Motor neuron (in vitro differentiated cells): ENCODE results near the gene PDE4D. TPM values are rescaled to one million over a fixed set of nuclear protein-coding genes. Genes with fewer than 3 reads are reported as not detected.
"Not testable (repeated sequence)": the region's sequence is repeated elsewhere in the genome, so short reads cannot be mapped to it uniquely, and the experiment has no call there.

ENCODE experiments used
- ATAC-seq, 8 experiments: fragments of 200-7000 bp; cut with Tn5 transposase; replicated peaks in 6 of 8; 2 replicates each; pipeline ENCODE4 v1.8.0; 2021; ENCODE audit warnings: mild to moderate bottlenecking in 8 of 8, moderate library complexity in 8 of 8
- H3K27ac ChIP-seq, 2 donors: fragments of 250-450 bp; sonication (Bioruptor Pico); 2 replicates each; pipeline ENCODE4 v1.9.0; 2021; ENCODE audit warnings: antibody characterized with exemption in 2 of 2, mild to moderate bottlenecking in 2 of 2, moderate library complexity in 1 of 2
- H3K4me1 ChIP-seq, 2 donors: fragments of 250-450 bp; sonication (Bioruptor Pico); replicated peaks in 1 of 2; 2 replicates each; pipeline ENCODE4 v1.6.1; 2021; ENCODE audit warnings: antibody characterized with exemption in 2 of 2, mild to moderate bottlenecking in 2 of 2, moderate library complexity in 1 of 2
- H3K4me3 ChIP-seq, 5 donors: fragments of 250-450 bp; sonication (Bioruptor Pico); 2 replicates each; pipeline ENCODE4 v1.9.0; 2021; ENCODE audit warnings: antibody characterized with exemption in 5 of 5, mild to moderate bottlenecking in 5 of 5, moderate library complexity in 4 of 5
- WGBS, 10 experiments: fragments of 450-650 bp; shearing (Covaris generic); methylation state at CpG; one replicate each; pipeline ENCODE4 v1.0.0; 2022; 5-methylcytosine and 5-hydroxymethylcytosine counted together
- in situ Hi-C, 9 experiments: fragments of 400-800 bp; cut with MboI; loops; one replicate each; pipeline ENCODE4 v1.15.0; 2021; ENCODE audit warnings: low sequenced_read_pairs in 9 of 9, low pct_unique_long_range_greater_than_20kb in 2 of 9; ENCODE audit not compliant: unreplicated experiment in 9 of 9
- total RNA-seq, 8 experiments: library from RNA; unstranded; fragments of 300-600 nt; gene quantifications; 2 replicates each; pipeline versions ENCODE4 v1.2.3 to v1.2.4, GENCODE V29; 2022

Gene PDE4D
- total RNA-seq, 8 experiments from 2014 or later, result 10.1 to 57.2 (median 23.7) TPM

DNA sequence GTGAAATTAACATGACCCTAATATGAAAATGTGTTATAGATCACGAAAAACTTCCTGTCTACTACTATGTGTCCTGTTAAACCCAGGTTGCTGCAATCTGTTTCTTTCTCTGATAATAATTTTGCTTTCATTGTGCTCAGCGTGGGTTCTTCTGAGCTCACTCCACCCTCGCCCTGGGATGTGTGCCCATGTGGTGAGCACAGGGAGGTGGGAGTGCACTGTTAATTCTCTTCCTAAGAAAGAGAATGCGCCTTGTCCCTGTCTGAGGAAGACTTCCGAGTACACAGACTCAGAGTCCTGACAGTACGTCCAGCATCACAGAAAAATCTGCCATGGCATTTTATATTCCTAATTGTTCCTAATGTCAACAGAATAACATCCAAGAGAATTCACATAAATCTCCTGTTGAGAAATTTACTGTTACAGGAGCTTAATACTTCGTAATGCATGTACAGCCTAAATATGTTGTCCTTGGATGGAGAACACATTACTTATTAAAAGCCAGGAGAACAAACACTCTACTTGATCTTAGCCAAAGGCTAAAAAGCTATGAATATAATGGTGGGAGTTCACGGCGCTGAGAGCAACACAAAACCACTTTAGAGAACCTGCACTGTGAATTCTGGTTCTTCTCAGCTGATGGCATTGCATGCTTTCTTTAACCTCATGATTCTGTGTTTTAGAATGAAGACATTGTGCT is 102.6 kb downstream of the PDE4D start:
- Histone ChIP-seq H3K4me3 (no peak overlapping the region), H3K27ac (no peak overlapping the region), H3K4me1 (no peaks in the 10 kb centered on the region)
- WGBS, 10 experiments, result 9 to 96% (median 83%) methylated on average over 2 to 8 of the region's 9 CpGs
- peak in 3 of 8 experiments; percentile 30 to 74 (median 34) for ATAC-seq
- in situ Hi-C loops, result loop anchor here in 6 of 9 experiments (25.0 kb wide), 4 partner anchors 104 to 604 kb away; no protein-coding TSS in a partner anchor

DNA sequence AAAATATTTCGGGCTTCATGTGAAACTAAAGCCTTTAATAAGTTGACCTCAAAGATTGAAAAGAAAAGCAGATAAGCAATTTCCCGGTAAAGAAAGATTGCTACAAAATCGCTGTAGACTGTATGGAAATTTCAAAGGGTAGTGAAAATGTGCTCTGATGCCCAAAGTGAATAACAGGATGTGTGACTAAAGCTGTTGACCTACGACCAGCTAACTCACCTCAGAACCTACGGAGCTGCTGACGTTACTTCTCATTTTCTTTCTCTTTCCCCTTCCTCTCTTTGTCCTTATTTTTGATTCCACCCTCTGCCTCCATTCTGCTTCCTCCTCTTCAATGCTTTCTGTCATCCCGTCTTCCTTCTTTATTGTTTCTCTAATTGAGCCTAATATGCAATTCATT is 103.2 kb downstream of the PDE4D start:
- no peak overlapping the region for H3K4me3 ChIP-seq
- no peak overlapping the region for H3K27ac ChIP-seq
- ATAC-seq, result no peak
- H3K4me1 ChIP-seq, result no peaks in the 10 kb centered on the region
- in situ Hi-C loops, result loop anchor here in 6 of 9 experiments (25.0 kb wide), 4 partner anchors 103 to 603 kb away; no protein-coding TSS in a partner anchor
- WGBS, 10 experiments, result 28 to 92% (median 83%) methylated on average over 4 to 7 of the region's 7 CpGs

DNA sequence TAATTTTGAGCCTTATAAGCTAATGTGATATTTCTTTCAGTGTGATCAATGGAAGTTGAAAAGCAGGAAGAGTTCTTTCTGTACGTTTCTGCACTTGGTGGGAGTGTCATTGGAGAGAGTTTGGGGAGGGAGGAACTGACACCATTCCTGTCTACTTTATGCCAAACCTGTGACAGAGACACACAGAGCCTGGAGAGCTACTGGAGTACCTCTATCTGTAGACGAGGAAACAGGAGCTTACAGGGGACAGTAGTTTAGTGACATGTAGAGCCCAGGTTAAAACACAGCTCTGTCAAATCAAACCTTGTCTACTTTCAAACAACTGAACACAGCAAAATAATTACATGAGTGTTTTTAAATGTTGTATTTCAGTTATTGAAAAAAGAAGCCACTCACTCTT is 103.6 kb downstream of the PDE4D start:
- Histone ChIP-seq H3K27ac (no peak overlapping the region), H3K4me1 (no peaks in the 10 kb centered on the region), H3K4me3 (no peak overlapping the region)
- in situ Hi-C loops, result loop anchor here in 6 of 9 experiments (25.0 kb wide), 4 partner anchors 103 to 603 kb away; no protein-coding TSS in a partner anchor
- ATAC-seq, result no peak
- WGBS, 10 experiments, result 20 to 83% (median 79%) methylated on average over 1 to 2 of the region's 2 CpGs; no CpG with 5 or more reads in 3 of the 10 experiments

DNA sequence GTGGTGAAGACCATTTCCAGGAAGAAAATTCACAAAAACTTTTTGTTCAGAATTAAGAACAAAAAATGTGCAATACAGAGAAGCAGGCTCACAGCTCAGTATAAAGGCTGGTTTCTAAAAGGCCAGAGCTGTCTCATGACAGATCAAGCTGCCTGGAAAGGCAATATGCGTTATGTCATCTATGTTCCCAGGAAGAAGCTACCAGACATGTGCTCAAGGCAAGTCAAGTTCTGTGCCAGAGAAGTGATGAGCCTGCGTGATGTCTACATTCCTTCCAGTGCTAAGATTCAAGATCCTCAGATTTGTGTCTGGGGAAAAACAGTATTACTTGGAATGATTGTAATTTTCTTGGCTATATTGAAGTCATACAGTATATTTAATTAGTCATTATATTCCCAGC is 104.3 kb downstream of the PDE4D start:
- in situ Hi-C loops, result loop anchor here in 6 of 9 experiments (25.0 kb wide), 4 partner anchors 102 to 602 kb away; no protein-coding TSS in a partner anchor
- H3K4me1 ChIP-seq, result no peaks in the 10 kb centered on the region
- no peak overlapping the region for H3K27ac ChIP-seq
- WGBS, 10 experiments, result 88 to 100% (median 100%) methylated on average over 1 to 2 of the region's 2 CpGs; no CpG with 5 or more reads in 3 of the 10 experiments
- H3K4me3 ChIP-seq, result no peak overlapping the region
- ATAC-seq, result no peak

DNA sequence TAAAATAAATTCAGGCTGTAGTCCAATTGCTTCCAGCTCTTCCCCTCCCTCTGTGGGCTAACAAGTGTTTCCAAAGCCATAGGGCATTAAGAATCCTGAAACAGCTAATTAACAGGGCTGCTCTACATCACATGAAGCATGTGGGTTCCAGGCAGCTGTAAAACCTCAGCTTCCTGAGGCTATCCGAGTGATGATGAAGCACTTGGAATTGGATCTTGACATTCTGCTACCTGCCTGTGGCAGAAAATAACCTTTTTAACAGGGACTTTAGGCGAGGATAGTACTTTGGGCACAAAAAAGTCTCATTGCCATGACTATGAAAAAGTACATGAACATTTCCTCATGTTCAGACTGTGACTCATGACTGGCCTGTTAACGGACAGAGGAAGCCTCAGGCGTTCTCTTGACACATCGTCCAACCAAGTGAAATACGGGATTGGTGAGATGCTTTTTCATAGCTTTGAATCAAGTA is 107.2 kb downstream of the PDE4D start:
- in situ Hi-C loops, result loop anchor here in 6 of 9 experiments (25.0 kb wide), 4 partner anchors 99 to 599 kb away; no protein-coding TSS in a partner anchor
- ATAC-seq, result peak in 4 of 8 experiments; percentile 42 to 85 (median 83)
- no peaks in the 10 kb centered on the region for H3K4me1 ChIP-seq
- H3K4me3 ChIP-seq, result no peak overlapping the region
- 8 to 93% (median 83%) methylated on average over 1 to 6 of the region's 6 CpGs; no CpG with 5 or more reads in 1 of the 10 experiments for WGBS, 10 experiments
- no peak overlapping the region for H3K27ac ChIP-seq

DNA sequence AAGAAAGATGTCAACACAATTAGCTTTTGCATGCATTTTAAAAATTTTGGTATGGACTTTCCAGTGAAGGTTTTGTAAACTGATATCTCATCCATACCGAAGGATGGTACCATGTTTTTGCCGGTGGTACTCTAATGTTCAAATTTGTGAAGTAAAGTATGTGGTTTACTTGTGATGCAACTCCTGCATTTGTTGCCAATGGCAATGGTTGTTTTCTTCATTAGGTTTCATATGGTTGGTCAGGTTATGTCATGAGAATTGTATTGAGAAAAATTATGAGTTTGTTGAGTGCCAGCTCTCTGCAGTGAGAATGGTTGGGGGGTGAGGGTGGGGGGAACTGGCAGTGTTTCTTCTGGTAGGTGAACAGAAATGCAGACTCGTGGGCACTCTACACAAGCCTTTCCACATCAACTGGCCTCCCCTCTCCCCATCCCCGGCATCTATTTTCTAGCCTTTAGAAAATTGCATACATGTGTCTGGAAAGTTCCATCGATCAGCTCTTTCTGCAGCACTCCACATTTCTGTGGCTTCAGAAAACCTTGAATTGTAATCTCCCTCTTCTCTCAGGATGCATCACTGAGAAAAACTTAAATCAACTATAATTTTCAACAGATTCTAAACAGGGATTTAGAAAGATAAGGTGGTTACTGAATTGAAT is 107.7 kb downstream of the PDE4D start:
- Histone ChIP-seq H3K4me3 (no peak overlapping the region), H3K27ac (no peak overlapping the region), H3K4me1 (no peaks in the 10 kb centered on the region)
- in situ Hi-C loops, result loop anchor here in 6 of 9 experiments (25.0 kb wide), 4 partner anchors 99 to 599 kb away; no protein-coding TSS in a partner anchor
- 0 to 93% (median 68%) methylated on average over 1 to 4 of the region's 5 CpGs; no CpG with 5 or more reads in 1 of the 10 experiments for WGBS, 10 experiments
- ATAC-seq, result no peak

DNA sequence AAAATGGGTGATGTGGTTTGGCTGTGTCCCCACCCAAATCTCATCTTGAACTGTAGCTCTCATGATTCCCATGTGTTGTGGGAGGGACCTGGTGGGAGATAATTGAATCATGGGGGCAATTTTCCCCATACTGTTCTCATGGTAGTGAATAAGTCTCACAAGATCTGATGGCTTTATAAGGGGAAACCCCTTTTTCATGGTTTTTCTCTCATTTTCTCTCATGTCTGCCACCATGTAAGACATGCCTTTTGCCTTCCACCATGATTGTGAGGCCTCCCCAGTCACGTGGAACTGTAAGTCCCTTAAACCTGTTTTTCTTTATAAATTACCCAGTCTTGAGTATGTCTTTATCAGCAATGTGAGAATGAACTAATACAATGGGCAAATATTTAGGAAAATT is 108.8 kb downstream of the PDE4D start:
- H3K4me1 ChIP-seq, ATAC-seq, H3K27ac ChIP-seq, H3K4me3 ChIP-seq: not testable (repeated sequence)
- WGBS, 10 experiments, result 0 to 83% (median 60%) methylated on average over 1 of the region's 1 CpG; no CpG with 5 or more reads in 2 of the 10 experiments
- in situ Hi-C loops, result loop anchor here in 6 of 9 experiments (25.0 kb wide), 4 partner anchors 97 to 597 kb away; no protein-coding TSS in a partner anchor

DNA sequence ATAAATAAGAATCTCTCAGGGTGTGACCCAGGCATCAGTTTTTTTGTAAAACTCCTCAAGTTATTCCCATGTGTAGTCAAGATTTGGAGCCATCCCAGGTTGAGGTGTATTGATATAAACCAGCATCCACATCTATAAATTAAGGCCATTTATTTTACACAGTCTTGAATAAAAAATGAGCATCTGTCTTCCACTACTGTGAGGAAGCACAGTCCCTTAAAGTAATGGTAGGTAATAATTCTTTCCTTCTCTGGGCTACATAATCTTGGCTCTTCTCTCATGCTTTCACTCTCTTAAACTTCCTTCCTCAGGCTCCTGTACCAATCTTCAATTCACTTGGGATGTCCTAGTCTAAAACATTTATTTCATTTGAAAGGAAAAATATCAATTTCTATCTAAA is 110.3 kb downstream of the PDE4D start:
- in situ Hi-C loops, result loop anchor here in 6 of 9 experiments (25.0 kb wide), 4 partner anchors 96 to 596 kb away; no protein-coding TSS in a partner anchor
- Histone ChIP-seq H3K4me1 (no peaks in the 10 kb centered on the region), H3K4me3 (no peak overlapping the region), H3K27ac (no peak overlapping the region)
- ATAC-seq, result no peak

DNA sequence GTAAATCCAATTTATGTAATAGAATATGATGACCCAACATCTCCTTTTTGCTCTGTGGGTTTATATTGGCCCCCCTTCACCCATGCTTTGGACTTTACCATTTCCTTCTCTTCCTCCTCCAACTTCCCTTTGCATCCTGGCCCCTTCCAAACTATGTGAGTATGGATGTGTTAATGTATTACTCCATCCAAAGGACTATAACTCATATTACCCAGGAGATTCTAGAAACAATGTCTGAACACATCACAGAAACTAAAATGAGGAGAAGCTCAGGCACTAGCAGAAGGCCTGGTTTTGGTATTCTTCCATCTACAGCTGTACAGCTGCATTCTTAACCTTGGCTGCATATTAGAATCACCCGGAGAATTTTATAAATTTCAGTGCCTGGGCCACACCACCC is 110.7 kb downstream of the PDE4D start:
- no peak for ATAC-seq
- in situ Hi-C loops, result loop anchor here in 6 of 9 experiments (25.0 kb wide), 4 partner anchors 96 to 596 kb away; no protein-coding TSS in a partner anchor
- WGBS, 10 experiments, result 0 to 100% (median 80%) methylated on average over 1 of the region's 1 CpG; no CpG with 5 or more reads in 2 of the 10 experiments
- no peak overlapping the region for H3K4me3 ChIP-seq
- H3K27ac ChIP-seq, result no peak overlapping the region
- no peaks in the 10 kb centered on the region for H3K4me1 ChIP-seq

DNA sequence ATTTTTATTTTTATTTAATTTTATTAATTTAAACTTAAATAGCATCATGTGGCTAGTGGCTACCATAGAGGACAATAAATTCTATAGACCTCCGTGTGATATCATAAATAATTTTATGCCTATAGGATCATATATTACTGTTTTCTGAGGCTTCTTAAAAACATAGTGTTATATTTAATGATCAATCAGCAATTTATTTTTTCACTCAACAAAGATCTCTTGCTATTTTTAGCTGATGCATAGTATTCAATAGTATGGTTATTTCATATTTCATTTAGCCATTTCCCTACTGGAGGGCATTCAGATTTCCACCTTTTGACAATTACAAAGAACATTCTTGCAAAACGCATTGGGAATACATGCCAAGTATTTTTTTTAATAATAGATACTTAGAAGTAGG is 114.1 kb downstream of the PDE4D start:
- H3K4me3 ChIP-seq, result no peak overlapping the region
- H3K27ac ChIP-seq, result no peak overlapping the region
- H3K4me1 ChIP-seq, result peaks cover 6 to 12% of the 10 kb centered on the region in 2 donors
- no peak for ATAC-seq
- WGBS, 10 experiments, result 54 to 100% (median 89%) methylated on average over 1 to 2 of the region's 2 CpGs
- in situ Hi-C loops, result loop anchor here in 6 of 9 experiments (25.0 kb wide), 4 partner anchors 92 to 592 kb away; no protein-coding TSS in a partner anchor

DNA sequence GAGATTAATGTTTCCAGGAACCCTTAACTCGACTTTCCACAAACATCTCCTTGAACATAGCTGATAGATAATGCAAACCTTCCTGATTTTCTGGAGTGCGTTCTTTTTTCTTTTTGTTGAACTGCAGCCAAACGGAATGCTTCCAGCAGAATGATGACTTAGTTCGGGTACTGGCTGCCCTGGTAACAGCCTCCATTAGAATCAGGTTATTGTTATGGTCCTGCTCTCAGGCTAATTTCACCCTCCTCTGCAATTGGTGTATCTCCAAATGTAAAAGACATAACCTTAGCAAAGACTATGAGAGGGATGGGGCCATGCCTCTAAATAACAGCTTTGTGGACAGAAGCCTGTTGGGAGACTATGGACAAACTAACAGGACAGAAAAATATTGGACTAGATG is 116.5 kb downstream of the PDE4D start:
- Histone ChIP-seq H3K4me1 (peaks cover 6 to 12% of the 10 kb centered on the region in 2 donors), H3K4me3 (no peak overlapping the region), H3K27ac (no peak overlapping the region)
- ATAC-seq, result peak in 5 of 8 experiments; percentile 16 to 88 (median 39)
- in situ Hi-C loops, result loop anchor here in 6 of 9 experiments (25.0 kb wide), 4 partner anchors 90 to 590 kb away; no protein-coding TSS in a partner anchor
- 0 to 79% (median 11%) methylated on average over 1 to 4 of the region's 4 CpGs; no CpG with 5 or more reads in 4 of the 10 experiments for WGBS, 10 experiments

DNA sequence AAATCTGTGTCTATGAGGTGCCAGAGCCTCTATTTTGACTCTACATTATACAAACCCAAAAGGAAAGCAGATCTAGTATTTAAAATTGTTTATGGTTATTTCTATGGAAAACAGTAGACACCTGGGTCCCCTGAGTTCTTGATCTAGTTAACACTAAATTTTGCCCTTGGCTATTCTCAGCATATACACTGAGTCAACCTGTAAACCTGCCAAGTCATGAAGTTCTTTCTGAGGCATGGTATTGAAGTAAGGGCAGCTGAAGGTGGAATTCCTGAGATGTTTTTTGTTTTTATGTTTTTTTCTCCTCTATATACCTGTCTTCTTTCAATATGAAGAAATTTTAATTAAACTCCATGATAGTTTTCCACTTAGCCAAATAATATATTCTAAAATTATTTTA is 120.2 kb downstream of the PDE4D start:
- in situ Hi-C loops, result no loop called here
- ATAC-seq, result no peak

DNA sequence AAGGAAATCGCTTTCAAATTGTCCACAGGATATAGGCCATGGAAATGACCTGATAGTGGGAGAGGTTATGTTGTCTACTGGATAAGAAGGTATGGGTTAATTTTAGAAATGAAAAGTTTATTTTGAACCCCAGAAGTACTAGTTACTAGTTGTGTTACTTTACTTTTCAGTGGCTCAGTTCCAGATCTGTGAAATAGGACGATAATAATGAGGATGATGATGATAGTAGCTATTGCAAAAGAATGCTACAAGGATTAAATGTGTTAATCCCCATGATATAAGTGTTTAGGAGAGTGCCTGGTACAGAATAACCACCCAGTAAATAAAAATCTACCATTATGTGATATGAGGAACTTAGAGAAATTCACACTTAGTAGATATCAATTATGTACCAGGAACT is 120.8 kb downstream of the PDE4D start:
- no peak overlapping the region for H3K4me3 ChIP-seq
- WGBS, 10 experiments, result 65 to 100% (median 86%) methylated on average over 1 to 2 of the region's 2 CpGs; no CpG with 5 or more reads in 1 of the 10 experiments
- in situ Hi-C loops, result no loop called here
- H3K4me1 ChIP-seq, result peaks cover 9 to 12% of the 10 kb centered on the region in 2 donors
- no peak for ATAC-seq
- H3K27ac ChIP-seq, result no peak overlapping the region

More for the DNA sequence above, 120.2 kb downstream of the PDE4D start:
- peaks cover 6 to 12% of the 10 kb centered on the region in 2 donors for H3K4me1 ChIP-seq
- H3K27ac ChIP-seq, result no peak overlapping the region
- H3K4me3 ChIP-seq, result no peak overlapping the region
